PFSK-1 (cell line): ENCODE data around the gene CKAP2L.

Experiments used
- FOXP2 ChIP-seq: optimal IDR thresholded peaks from 2 replicates; pipeline ENCODE3; 2011; ENCODE audit warnings: borderline replicate concordance, control low read depth, inconsistent platforms; ENCODE audit not compliant: insufficient read depth; ENCODE audit errors: extremely low read length, extremely low read depth
- POLR2AphosphoS5 ChIP-seq: IDR thresholded peaks from 2 replicates; pipeline ENCODE4 v1.6.1; 2012; ENCODE audit warnings: low read depth, mild to moderate bottlenecking, control low read depth, low read length, moderate library complexity
- REST ChIP-seq, 2 experiments: IDR thresholded peaks; 2 replicates each; pipeline versions ENCODE4 v1.6.1 to v1.8.0; 2011 to 2012; ENCODE audit warnings: low read depth in 2 of 2, low read length in 2 of 2, control low read depth in 1 of 2, inconsistent platforms in 1 of 2, mild to moderate bottlenecking in 1 of 2, moderate library complexity in 1 of 2; ENCODE audit not compliant: insufficient read depth in 1 of 2
- SIN3A ChIP-seq: IDR thresholded peaks from 2 replicates; pipeline ENCODE4 v1.6.1; 2012; ENCODE audit warnings: mild to moderate bottlenecking, low read length, moderate library complexity, borderline replicate concordance; ENCODE audit not compliant: insufficient read depth
- TAF1 ChIP-seq: IDR thresholded peaks from 2 replicates; pipeline ENCODE4 v1.6.1; 2012; ENCODE audit warnings: low read length, control low read depth, borderline replicate concordance; ENCODE audit not compliant: insufficient read depth

The CKAP2L gene

GRCh38 chr2:112703684-112704083 is 60.7 kb downstream of the CKAP2L start:
- TF ChIP-seq FOXP2 (no peak), POLR2AphosphoS5 (no peak), TAF1 (no peak), REST (IDR thresholded peaks at IDR 0.05; ENCODE audit: insufficient read depth in 1 of 2, low read depth in 2 of 2, low read length in 2 of 2) (no peak), SIN3A (no peak)

GRCh38 chr2:112701052-112701451 is 63.4 kb downstream of the CKAP2L start:
- TF ChIP-seq TAF1 (no peak), REST (IDR thresholded peaks at IDR 0.05; ENCODE audit: insufficient read depth in 1 of 2, low read depth in 2 of 2, low read length in 2 of 2) (no peak), FOXP2 (no peak), SIN3A (no peak), POLR2AphosphoS5 (no peak)

- no peak for TF ChIP-seq POLR2AphosphoS5
- no peak for TF ChIP-seq FOXP2
- TF ChIP-seq TAF1 = no peak
- TF ChIP-seq REST (IDR thresholded peaks at IDR 0.05; ENCODE audit: insufficient read depth in 1 of 2, low read depth in 2 of 2, low read length in 2 of 2) = no peak
- no peak for TF ChIP-seq SIN3A
Observed at GRCh38 chr2:112699984-112700667, 64.3 kb downstream of the CKAP2L start.

GRCh38 chr2:112698834-112699515 is 65.4 kb downstream of the CKAP2L start:
- no peak for TF ChIP-seq POLR2AphosphoS5
- TF ChIP-seq TAF1 = no peak
- TF ChIP-seq SIN3A = no peak
- TF ChIP-seq FOXP2 = no peak
- TF ChIP-seq REST (IDR thresholded peaks at IDR 0.05; ENCODE audit: insufficient read depth in 1 of 2, low read depth in 2 of 2, low read length in 2 of 2) = no peak

- TF ChIP-seq POLR2AphosphoS5 (no peak), SIN3A (no peak), REST (IDR thresholded peaks at IDR 0.05; ENCODE audit: insufficient read depth in 1 of 2, low read depth in 2 of 2, low read length in 2 of 2) (no peak), FOXP2 (no peak), TAF1 (no peak)
Observed at GRCh38 chr2:112694182-112694581, 70.2 kb downstream of the CKAP2L start.
